A673 (cell line): ENCODE results near the gene F2RL3. TPM values are rescaled to one million over a fixed set of nuclear protein-coding genes. Genes with fewer than 3 reads are reported as not detected.

Source experiments
- BruUV-seq: library from RNA; stranded (reverse); fragments of 400-500 nt; replicated peaks from 2 replicates; lab custom pipeline; 2021; lab: Mats Ljungman, UMichigan
- CTCF ChIA-PET: fragments of 300-600 bp; sonication (Branson Sonifier 250); formaldehyde crosslinking; loops from one replicate; lab custom pipeline; 2022; ENCODE audit warnings: antibody characterized with exemption; lab: Charles Lee
- POLR2A ChIA-PET: fragments of 300-600 bp; sonication (Branson Sonifier 250); formaldehyde crosslinking; loops from one replicate; lab custom pipeline; 2022; ENCODE audit warnings: antibody characterized with exemption; ENCODE audit not compliant: low non-redundant PET; lab: Charles Lee
- DNase-seq: peaks from one replicate; pipeline ENCODE4 v3.0.0-alpha.2; 2015; ENCODE audit warnings: low spot score
- H3K27ac ChIP-seq: fragments of 200-600 bp; sonication (generic); 2 replicates; pipeline ENCODE4 v1.5.1; 2016; ENCODE audit warnings: mixed run types, low read depth, mild to moderate bottlenecking, mixed read lengths, antibody characterized with exemption, low read length; ENCODE audit not compliant: poor library complexity, severe bottlenecking
- H3K27me3 ChIP-seq: fragments of 200-600 bp; sonication (generic); replicated peaks from 2 replicates; pipeline ENCODE4 v1.6.1; 2017; ENCODE audit warnings: mixed run types, low read depth, mild to moderate bottlenecking, mixed read lengths, antibody characterized with exemption, low read length; ENCODE audit not compliant: insufficient read depth, poor library complexity
- H3K36me3 ChIP-seq: fragments of 200-600 bp; sonication (generic); 2 replicates; pipeline ENCODE4 v1.6.1; 2016; ENCODE audit warnings: mixed run types, mild to moderate bottlenecking, mixed read lengths, antibody characterized with exemption, low read length; ENCODE audit not compliant: insufficient read depth, poor library complexity, severe bottlenecking
- H3K4me1 ChIP-seq: fragments of 200-600 bp; sonication (generic); 2 replicates; pipeline ENCODE4 v1.6.1; 2017; ENCODE audit warnings: mixed run types, mild to moderate bottlenecking, mixed read lengths, antibody characterized with exemption, low read length; ENCODE audit not compliant: insufficient read depth, poor library complexity, severe bottlenecking
- H3K4me3 ChIP-seq: fragments of 200-600 bp; sonication (generic); 2 replicates; pipeline ENCODE4 v1.5.1; 2016; ENCODE audit warnings: low read depth, mixed run types, mild to moderate bottlenecking, mixed read lengths, low read length; ENCODE audit not compliant: poor library complexity, severe bottlenecking
- H3K9me3 ChIP-seq: fragments of 200-600 bp; sonication (generic); 2 replicates; pipeline ENCODE4 v1.6.1; 2016; ENCODE audit warnings: mixed run types, low read depth, mild to moderate bottlenecking, mixed read lengths, antibody characterized with exemption, low read length; ENCODE audit not compliant: poor library complexity, severe bottlenecking
- EZH2 ChIP-seq: fragments of 200-600 bp; sonication (generic); IDR thresholded peaks from 2 replicates; pipeline ENCODE4 v1.6.1; 2017; ENCODE audit warnings: borderline replicate concordance, low read depth, mild to moderate bottlenecking, mixed read lengths, antibody characterized with exemption, low read length; ENCODE audit not compliant: poor library complexity, severe bottlenecking
- intact Hi-C: fragments of 100-400 bp; cut with micrococcal nuclease; formaldehyde crosslinking; loops from one replicate; pipeline ENCODE4 v1.10.0; 2022; ENCODE audit not compliant: unreplicated experiment
- total RNA-seq: library from RNA; stranded (reverse); gene quantifications from 2 replicates; pipeline ENCODE4 v1.2.3, GENCODE V29; 2021
- TF ChIP-seq, protein P1 (sequence below): fragments of 300-800, 200-600 bp; sonication (generic); conservative IDR thresholded peaks from 2 replicates; pipeline ENCODE4 v1.5.1; 2017; ENCODE audit warnings: low read depth, mild to moderate bottlenecking, antibody characterized with exemption, low read length, moderate library complexity, mixed read lengths

F2RL3 gene
- total RNA-seq, 1 experiment from 2014 or later, result not detected

DNA sequence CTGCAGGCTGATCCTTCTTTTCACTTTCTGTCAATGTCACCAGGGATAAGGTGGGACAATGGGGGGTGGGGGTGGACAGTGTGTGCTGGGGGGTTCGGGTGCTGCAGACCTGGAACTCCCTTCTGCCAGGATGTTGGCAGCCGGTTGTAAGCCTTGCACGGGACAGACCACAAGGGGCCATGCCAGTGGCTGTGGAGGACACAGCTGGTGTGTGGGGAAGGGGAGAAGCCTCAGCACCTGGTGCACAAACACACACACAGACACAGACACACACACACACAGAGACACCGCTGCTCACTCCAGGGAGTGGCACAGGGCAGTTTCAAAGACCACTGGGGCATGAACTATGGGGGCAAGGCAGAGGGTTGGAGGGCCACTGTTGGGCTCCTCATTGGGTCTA is 3.6 kb downstream of the F2RL3 start:
- no TSS peak for BruUV-seq
- POLR2A ChIA-PET, result interaction anchor here (0.5 kb wide), 1 partner anchor 127 kb away, joined by 3 read pairs; no protein-coding TSS in a partner anchor
- intact Hi-C loops, result no loop called here
- no peaks in the 10 kb centered on the region for H3K9me3 ChIP-seq
- TF ChIP-seq EZH2, result no peak
- TF ChIP-seq, protein P1, sequence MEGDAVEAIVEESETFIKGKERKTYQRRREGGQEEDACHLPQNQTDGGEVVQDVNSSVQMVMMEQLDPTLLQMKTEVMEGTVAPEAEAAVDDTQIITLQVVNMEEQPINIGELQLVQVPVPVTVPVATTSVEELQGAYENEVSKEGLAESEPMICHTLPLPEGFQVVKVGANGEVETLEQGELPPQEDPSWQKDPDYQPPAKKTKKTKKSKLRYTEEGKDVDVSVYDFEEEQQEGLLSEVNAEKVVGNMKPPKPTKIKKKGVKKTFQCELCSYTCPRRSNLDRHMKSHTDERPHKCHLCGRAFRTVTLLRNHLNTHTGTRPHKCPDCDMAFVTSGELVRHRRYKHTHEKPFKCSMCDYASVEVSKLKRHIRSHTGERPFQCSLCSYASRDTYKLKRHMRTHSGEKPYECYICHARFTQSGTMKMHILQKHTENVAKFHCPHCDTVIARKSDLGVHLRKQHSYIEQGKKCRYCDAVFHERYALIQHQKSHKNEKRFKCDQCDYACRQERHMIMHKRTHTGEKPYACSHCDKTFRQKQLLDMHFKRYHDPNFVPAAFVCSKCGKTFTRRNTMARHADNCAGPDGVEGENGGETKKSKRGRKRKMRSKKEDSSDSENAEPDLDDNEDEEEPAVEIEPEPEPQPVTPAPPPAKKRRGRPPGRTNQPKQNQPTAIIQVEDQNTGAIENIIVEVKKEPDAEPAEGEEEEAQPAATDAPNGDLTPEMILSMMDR, result no peak
- H3K4me3 ChIP-seq, result no peak overlapping the region
- H3K4me1 ChIP-seq, result peaks cover under 1% of the 10 kb centered on the region
- no peaks in the 10 kb centered on the region for H3K36me3 ChIP-seq
- CTCF ChIA-PET, result no interaction called here
- DNase-seq, result no peak
- H3K27me3 ChIP-seq, result no peaks in the 10 kb centered on the region
- no peak overlapping the region for H3K27ac ChIP-seq

DNA sequence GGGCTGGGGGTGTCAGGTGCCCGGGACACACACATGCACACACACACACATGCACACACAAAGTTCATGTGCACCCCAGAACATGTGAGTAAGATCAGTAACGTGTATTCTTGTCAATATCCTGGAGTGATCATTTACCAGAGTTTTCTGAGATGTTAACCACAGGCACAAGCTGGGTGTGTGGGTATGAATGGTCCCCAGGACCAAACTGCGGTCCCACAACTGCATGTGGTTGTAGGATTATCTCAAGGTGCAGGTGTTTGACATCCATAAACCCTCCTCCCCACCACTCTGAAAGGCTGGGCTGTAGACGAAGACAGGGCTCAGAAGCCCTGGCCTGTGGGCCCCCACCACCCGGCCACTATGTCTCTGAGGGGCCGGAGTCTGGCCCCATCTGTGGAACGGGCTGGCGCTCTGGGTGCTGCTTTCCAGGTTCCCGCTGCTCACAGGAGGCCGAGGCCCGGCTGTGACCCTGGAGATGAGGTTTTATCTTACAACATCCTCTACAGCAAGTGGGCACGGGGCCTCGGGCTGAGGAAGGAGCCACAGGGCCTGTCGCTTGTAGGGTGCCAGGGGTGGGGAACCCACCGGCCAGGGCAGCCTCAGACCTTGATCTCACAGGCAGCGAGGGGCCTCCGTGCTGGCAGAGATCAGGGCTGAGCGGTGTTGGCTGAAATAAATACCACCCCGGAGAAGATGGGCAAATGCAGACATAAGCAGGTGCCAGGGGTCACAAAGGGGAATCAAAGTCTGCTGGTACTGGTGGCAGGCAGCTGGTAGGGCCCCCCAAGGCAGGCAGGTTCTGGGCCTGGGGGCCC is 4.3 kb downstream of the F2RL3 start:
- POLR2A ChIA-PET, result no interaction called here
- H3K27ac ChIP-seq, result no peak overlapping the region
- no peaks in the 10 kb centered on the region for H3K27me3 ChIP-seq
- no peaks in the 10 kb centered on the region for H3K9me3 ChIP-seq
- intact Hi-C loops, result no loop called here
- H3K4me1 ChIP-seq, result peaks cover 7% of the 10 kb centered on the region
- TF ChIP-seq, protein P1, result no peak
- TF ChIP-seq EZH2, result no peak
- no peaks in the 10 kb centered on the region for H3K36me3 ChIP-seq
- no peak overlapping the region for H3K4me3 ChIP-seq
- CTCF ChIA-PET, result no interaction called here
- BruUV-seq, result no TSS peak
- DNase-seq, result no peak

DNA sequence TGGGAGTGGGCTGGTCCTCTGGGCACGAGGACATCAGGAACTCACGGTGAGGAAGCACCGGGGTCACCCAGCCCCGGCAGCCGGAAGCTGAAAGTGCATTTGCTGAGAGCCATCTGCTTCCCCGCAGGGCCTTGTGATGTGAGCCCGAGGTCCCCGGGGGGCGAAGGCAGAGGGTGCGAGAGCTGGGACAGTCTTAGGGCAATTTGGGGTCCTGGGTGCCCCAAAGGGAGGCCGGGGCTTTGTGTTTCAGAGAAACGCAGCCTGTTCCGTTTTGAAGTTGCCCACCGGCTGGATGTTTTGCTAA is 4.8 kb downstream of the F2RL3 start:
- intact Hi-C loops, result no loop called here
- Histone ChIP-seq H3K4me3 (no peak overlapping the region), H3K27ac (no peak overlapping the region), H3K36me3 (no peaks in the 10 kb centered on the region), H3K9me3 (no peaks in the 10 kb centered on the region), H3K4me1 (peaks cover 11% of the 10 kb centered on the region), H3K27me3 (no peaks in the 10 kb centered on the region)
- no peak for DNase-seq
- no TSS peak for BruUV-seq
- no peak for TF ChIP-seq EZH2
- TF ChIP-seq, protein P1, result no peak
- ChIA-PET POLR2A (no interaction called here), CTCF (no interaction called here)
